Activated CD4-positive, alpha-beta T cell treated with anti-CD3 and anti-CD28 coated beads, Interleukin-2, amount 10 ng/mL, durations not matched to agents 24 days and 14 days (primary cell): Measurements from ENCODE around the gene TRIP6. TPM values are rescaled to one million over a fixed set of nuclear protein-coding genes. Genes with fewer than 3 reads are reported as not detected.
"Not testable (repeated sequence)": the region's sequence is repeated elsewhere in the genome, so short reads cannot be mapped to it uniquely, and the experiment has no call there.

ENCODE experiments used
- DNase-seq: peaks from one replicate; pipeline ENCODE4 v3.0.0; 2022
- H3K27ac Mint-ChIP-seq: one replicate; pipeline ENCODE4 v1.8.0; 2022; ENCODE audit warnings: mild to moderate bottlenecking, mixed read lengths
- H3K27me3 Mint-ChIP-seq: one replicate; pipeline ENCODE4 v1.8.0; 2022; ENCODE audit warnings: mixed read lengths
- H3K36me3 Mint-ChIP-seq: one replicate; pipeline ENCODE4 v1.8.0; 2022; ENCODE audit warnings: low read depth, mild to moderate bottlenecking, mixed read lengths
- H3K4me1 Mint-ChIP-seq: one replicate; pipeline ENCODE4 v1.8.0; 2021; ENCODE audit warnings: mixed read lengths
- H3K4me3 Mint-ChIP-seq: one replicate; pipeline ENCODE4 v1.8.0; 2022; ENCODE audit warnings: mild to moderate bottlenecking, moderate library complexity, mixed read lengths
- H3K9me3 Mint-ChIP-seq: one replicate; pipeline ENCODE4 v1.8.0; 2021; ENCODE audit warnings: mixed read lengths
- intact Hi-C: fragments of 100-400 bp; cut with micrococcal nuclease; formaldehyde crosslinking; loops from one replicate; pipeline ENCODE4 v1.15.1; 2023
- total RNA-seq: library from RNA; stranded (reverse); gene quantifications from 2 replicates; pipeline ENCODE4 v1.2.3, GENCODE V29; 2022

The TRIP6 gene
- total RNA-seq, 1 donor from 2014 or later = 42.7 TPM

DNA sequence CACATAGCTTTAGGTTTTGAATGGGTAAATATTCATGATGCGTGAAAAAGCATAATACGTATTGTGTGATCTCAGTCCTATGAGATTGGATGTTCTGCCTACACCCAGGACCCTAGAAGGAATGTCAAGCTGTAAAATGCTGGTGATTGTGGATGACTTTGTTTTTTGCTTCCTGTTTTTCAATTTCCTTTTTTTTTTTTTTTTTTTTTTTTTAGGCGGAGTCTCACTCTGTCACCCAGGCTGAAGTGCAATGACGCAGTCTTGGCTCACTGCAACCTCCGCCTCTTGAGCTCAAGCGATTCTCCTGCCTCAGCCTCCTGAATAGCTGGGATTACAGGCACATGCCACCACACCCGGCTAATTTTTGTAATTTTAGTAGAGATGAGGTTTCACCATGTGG lies 43.3 kb downstream of the TRIP6 start:
- H3K9me3 Mint-ChIP-seq, intact Hi-C loops, H3K4me3 Mint-ChIP-seq, H3K27ac Mint-ChIP-seq, H3K4me1 Mint-ChIP-seq, DNase-seq, H3K36me3 Mint-ChIP-seq, H3K27me3 Mint-ChIP-seq: not testable (repeated sequence)

DNA sequence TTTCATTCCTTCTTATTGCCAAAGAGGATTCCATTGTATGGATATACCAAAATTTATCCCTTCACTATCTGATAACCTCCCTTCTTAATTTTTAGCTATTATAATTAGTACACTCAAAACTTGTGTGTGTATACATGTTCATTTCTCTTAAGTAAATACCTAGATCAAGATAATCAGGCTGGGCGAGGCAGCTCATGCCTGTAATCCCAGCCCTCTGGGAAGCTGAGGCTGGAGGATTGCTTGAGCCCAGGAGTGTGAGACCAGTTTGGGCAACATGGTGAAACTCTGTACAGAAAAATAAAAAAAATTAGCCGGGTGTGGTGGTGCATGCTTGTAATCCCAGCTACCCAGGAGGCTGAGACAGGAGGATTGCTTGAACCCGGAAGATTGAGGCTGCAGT lies 44.3 kb downstream of the TRIP6 start:
- H3K9me3 Mint-ChIP-seq = no peaks in the 10 kb centered on the region
- intact Hi-C loops = no loop called here

GRCh38 chr7:100914208-100914878 lies 47.2 kb downstream of the TRIP6 start:
- intact Hi-C loops = no loop called here
- no peaks in the 10 kb centered on the region for H3K36me3 Mint-ChIP-seq
- no peak overlapping the region for H3K27ac Mint-ChIP-seq
- no peak overlapping the region for H3K4me3 Mint-ChIP-seq
- H3K27me3 Mint-ChIP-seq = peaks cover 8% of the 10 kb centered on the region
- no peak for DNase-seq
- no peaks in the 10 kb centered on the region for H3K4me1 Mint-ChIP-seq
- H3K9me3 Mint-ChIP-seq = no peaks in the 10 kb centered on the region

More for the DNA sequence above, 44.3 kb downstream of the TRIP6 start:
- peaks cover 6% of the 10 kb centered on the region for H3K27me3 Mint-ChIP-seq
- DNase-seq = no peak
- H3K27ac Mint-ChIP-seq = no peak overlapping the region
- no peaks in the 10 kb centered on the region for H3K36me3 Mint-ChIP-seq
- no peaks in the 10 kb centered on the region for H3K4me1 Mint-ChIP-seq
- H3K4me3 Mint-ChIP-seq = no peak overlapping the region

GRCh38 chr7:100914879-100915447 lies 47.8 kb downstream of the TRIP6 start:
- intact Hi-C loops = no loop called here
- no peak for DNase-seq
- Mint-ChIP-seq H3K4me3 (no peak overlapping the region), H3K27me3 (peaks cover 8% of the 10 kb centered on the region), H3K4me1 (no peaks in the 10 kb centered on the region), H3K36me3 (no peaks in the 10 kb centered on the region), H3K27ac (no peak overlapping the region), H3K9me3 (no peaks in the 10 kb centered on the region)

DNA sequence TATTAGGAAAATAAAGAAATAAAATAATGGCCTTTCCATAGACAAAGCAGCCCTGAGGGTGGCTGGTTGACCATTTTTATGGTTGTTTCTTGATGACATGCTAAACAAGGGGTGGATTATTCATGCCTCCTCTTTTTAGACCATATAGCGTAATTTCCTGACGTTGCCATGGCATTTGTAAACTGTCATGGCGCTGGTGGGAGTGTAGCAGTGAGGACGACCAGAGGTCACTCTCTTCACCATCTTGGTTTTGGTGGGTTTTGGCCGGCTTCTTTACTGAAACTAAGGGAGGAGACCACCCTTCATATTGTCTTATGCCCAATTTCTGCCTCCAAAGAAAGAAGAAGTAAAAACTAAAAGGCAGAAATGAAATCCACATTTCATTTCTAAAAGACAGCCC lies 52.1 kb downstream of the TRIP6 start:
- peaks cover 21% of the 10 kb centered on the region for H3K27me3 Mint-ChIP-seq
- intact Hi-C loops, H3K9me3 Mint-ChIP-seq, H3K36me3 Mint-ChIP-seq, DNase-seq, H3K4me1 Mint-ChIP-seq, H3K4me3 Mint-ChIP-seq, H3K27ac Mint-ChIP-seq: not testable (repeated sequence)

GRCh38 chr7:100919779-100920437 lies 52.7 kb downstream of the TRIP6 start:
- H3K36me3 Mint-ChIP-seq, intact Hi-C loops, H3K4me3 Mint-ChIP-seq, DNase-seq, H3K27ac Mint-ChIP-seq, H3K9me3 Mint-ChIP-seq, H3K4me1 Mint-ChIP-seq: not testable (repeated sequence)
- peaks cover 21% of the 10 kb centered on the region for H3K27me3 Mint-ChIP-seq

GRCh38 chr7:100921039-100921438 lies 53.9 kb downstream of the TRIP6 start:
- H3K27me3 Mint-ChIP-seq = peaks cover 21% of the 10 kb centered on the region
- no peaks in the 10 kb centered on the region for H3K36me3 Mint-ChIP-seq
- H3K4me3 Mint-ChIP-seq = no peak overlapping the region
- H3K4me1 Mint-ChIP-seq = no peaks in the 10 kb centered on the region
- H3K27ac Mint-ChIP-seq = no peak overlapping the region
- H3K9me3 Mint-ChIP-seq = no peaks in the 10 kb centered on the region
- intact Hi-C loops = no loop called here
- no peak for DNase-seq

Other genes with a start within 250 kb of the TRIP6 start
- 20.7 and 21.2 TPM in 2 replicates for gene TFR2, start 225.8 kb upstream of the TRIP6 start, total RNA-seq
- gene ACTL6B, start 210.9 kb upstream of the TRIP6 start, total RNA-seq = not detected in 2 replicates
- gene GNB2, start 193.6 kb upstream of the TRIP6 start, total RNA-seq = 205 and 211 TPM in 2 replicates
- 48.8 and 52.2 TPM in 2 replicates for gene GIGYF1, start 173.1 kb upstream of the TRIP6 start, total RNA-seq
- gene POP7, start 161.3 kb upstream of the TRIP6 start, total RNA-seq = 77.3 and 77.7 TPM in 2 replicates
- gene EPO, start 146.9 kb upstream of the TRIP6 start, total RNA-seq = 0.40 TPM in 1 of 2 replicates, not detected in the other
- not detected in 2 replicates for gene ZAN, start 133.8 kb upstream of the TRIP6 start, total RNA-seq
- 2.7 and 3.0 TPM in 2 replicates for gene EPHB4, start 39.9 kb upstream of the TRIP6 start, total RNA-seq
- gene SLC12A9, start 14.7 kb upstream of the TRIP6 start, total RNA-seq = 37.3 and 41.2 TPM in 2 replicates
- 300 and 318 TPM in 2 replicates for gene SRRT, start 7.7 kb downstream of the TRIP6 start, total RNA-seq
- gene UFSP1, start 22.3 kb downstream of the TRIP6 start, total RNA-seq = 4.5 TPM in 2 replicates
- gene ACHE, start 28.5 kb downstream of the TRIP6 start, total RNA-seq = not detected in 2 replicates
- not detected in 2 replicates for gene MUC3A, start 82.1 kb downstream of the TRIP6 start, total RNA-seq
- 0.76 and 1.5 TPM in 2 replicates for gene MUC12, start 102.2 kb downstream of the TRIP6 start, total RNA-seq
- not detected in 2 replicates for gene MUC17, start 152.7 kb downstream of the TRIP6 start, total RNA-seq
- 41.1 and 44.5 TPM in 2 replicates for gene TRIM56, start 218.1 kb downstream of the TRIP6 start, total RNA-seq